ENCODE measurements around the gene TRIM52. TPM values are rescaled to one million over a fixed set of nuclear protein-coding genes. Genes with fewer than 3 reads are reported as not detected.

TRIM52 gene
- total RNA-seq, 4 donors from 2014 or later: 5.2 to 13.2 (median 9.3) TPM

- intact Hi-C loops (cut with DNase I; ENCODE audit: low total_unique reads): no loop called here
- no peak overlapping the region for H3K4me3 ChIP-seq (ENCODE audit: low read depth, poor library complexity, severe bottlenecking)
- TF ChIP-seq POLR2A (IDR thresholded peaks at IDR 0.05) (no peak), CTCF (IDR thresholded peaks at IDR 0.05) (no peak)
- WGBS, 2 donors: 73 to 75% methylated on average over 18 of the region's 18 CpGs
- peak in 1 of 2 donors; percentile 62 for DNase-seq (ENCODE audit: low spot score in 2 of 2)
These were observed 4.2 kb upstream of the TRIM52 start for GRCh38 chr5:181265092-181265671.

- TF ChIP-seq CTCF (IDR thresholded peaks at IDR 0.05): no peak
- no peak for TF ChIP-seq POLR2A (IDR thresholded peaks at IDR 0.05)
- WGBS, 2 donors: 72 to 85% methylated on average over 5 of the region's 5 CpGs
- H3K4me3 ChIP-seq (ENCODE audit: low read depth, poor library complexity, severe bottlenecking): no peak overlapping the region
- intact Hi-C loops (cut with DNase I; ENCODE audit: low total_unique reads): no loop called here
- peak in 1 of 2 donors; percentile 18 for DNase-seq (ENCODE audit: low spot score in 2 of 2)
These were observed 2.7 kb upstream of the TRIM52 start for GRCh38 chr5:181263633-181264032.

GRCh38 chr5:181261320-181262049 is 542 bp upstream of the TRIM52 start:
- 0% methylated on average over 21 to 41 of the region's 59 CpGs for WGBS, 2 donors
- no peak for TF ChIP-seq POLR2A (IDR thresholded peaks at IDR 0.05)
- TF ChIP-seq CTCF (IDR thresholded peaks at IDR 0.05): no peak
- H3K4me3 ChIP-seq (ENCODE audit: low read depth, poor library complexity, severe bottlenecking): peak overlapping the region; percentile 98
- intact Hi-C loops (cut with DNase I; ENCODE audit: low total_unique reads): no loop called here
- peak; percentile 71 to 94 for DNase-seq (ENCODE audit: low spot score in 2 of 2)

GRCh38 chr5:181259974-181260719 is 796 bp downstream of the TRIM52 start:
- 1% methylated on average over 26 of the region's 26 CpGs for WGBS, 2 donors

GRCh38 chr5:181259283-181259682 is 1.7 kb downstream of the TRIM52 start:
- WGBS, 2 donors: 39 to 40% methylated on average over 2 of the region's 2 CpGs
- no peak overlapping the region for H3K4me3 ChIP-seq (ENCODE audit: low read depth, poor library complexity, severe bottlenecking)
- DNase-seq (ENCODE audit: low spot score in 2 of 2): peak in 1 of 2 donors; percentile 56

More at GRCh38 chr5:181259974-181260719, 796 bp downstream of the TRIM52 start:
- peak overlapping the region; percentile 98 for H3K4me3 ChIP-seq (ENCODE audit: low read depth, poor library complexity, severe bottlenecking)
- intact Hi-C loops (cut with DNase I; ENCODE audit: low total_unique reads): no loop called here
- TF ChIP-seq CTCF (IDR thresholded peaks at IDR 0.05) (no peak), POLR2A (IDR thresholded peaks at IDR 0.05) (no peak)
- DNase-seq (ENCODE audit: low spot score in 2 of 2): peak; percentile 24 to 83

More at GRCh38 chr5:181259283-181259682, 1.7 kb downstream of the TRIM52 start:
- TF ChIP-seq POLR2A (IDR thresholded peaks at IDR 0.05) (no peak), CTCF (IDR thresholded peaks at IDR 0.05) (no peak)
- intact Hi-C loops (cut with DNase I; ENCODE audit: low total_unique reads): no loop called here
